ENCODE data around the gene NEK10.

The NEK10 gene

GRCh38 chr3:27224197-27224596 is 145.0 kb downstream of the NEK10 start:
- DNase-seq, result no peak

DNA sequence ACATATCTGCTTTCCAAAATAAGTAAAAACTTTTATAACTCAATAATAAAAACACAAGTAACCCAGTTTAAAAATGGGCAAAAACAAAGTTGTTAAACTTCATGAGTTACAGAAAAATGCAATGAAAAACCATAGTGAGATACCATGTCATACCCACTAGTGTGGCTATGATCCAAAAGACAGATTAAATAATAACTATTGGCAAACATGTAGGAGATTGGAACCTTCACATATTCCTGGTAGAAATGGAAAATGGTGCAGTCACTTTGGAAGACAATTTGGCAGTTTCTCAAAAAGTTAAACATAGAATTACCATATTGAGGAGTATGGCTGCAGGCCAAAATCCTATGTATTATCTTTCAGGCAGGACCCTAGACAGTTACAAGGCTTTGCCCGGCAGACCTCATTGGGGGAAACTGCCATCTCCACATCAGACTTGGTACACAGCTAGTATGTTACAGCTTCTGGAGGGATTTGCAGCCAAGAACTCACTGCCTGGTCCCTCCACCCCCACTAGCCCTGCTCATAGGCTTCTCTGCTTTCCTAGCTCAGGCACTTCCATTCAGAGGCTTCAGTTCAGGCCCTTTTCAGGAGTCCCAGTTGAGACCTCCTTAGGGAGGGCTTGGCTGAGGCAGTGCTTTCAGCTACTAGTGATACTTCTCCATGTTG is 147.8 kb downstream of the NEK10 start:
- DNase-seq, result no peak

GRCh38 chr3:27220166-27220565 is 149.0 kb downstream of the NEK10 start:
- no peak for DNase-seq

GRCh38 chr3:27219127-27219845 is 149.9 kb downstream of the NEK10 start:
- no peak for DNase-seq

GRCh38 chr3:27216955-27217552 is 152.1 kb downstream of the NEK10 start:
- DNase-seq, result no peak

GRCh38 chr3:27216295-27216855 is 152.8 kb downstream of the NEK10 start:
- DNase-seq, result no peak

DNA sequence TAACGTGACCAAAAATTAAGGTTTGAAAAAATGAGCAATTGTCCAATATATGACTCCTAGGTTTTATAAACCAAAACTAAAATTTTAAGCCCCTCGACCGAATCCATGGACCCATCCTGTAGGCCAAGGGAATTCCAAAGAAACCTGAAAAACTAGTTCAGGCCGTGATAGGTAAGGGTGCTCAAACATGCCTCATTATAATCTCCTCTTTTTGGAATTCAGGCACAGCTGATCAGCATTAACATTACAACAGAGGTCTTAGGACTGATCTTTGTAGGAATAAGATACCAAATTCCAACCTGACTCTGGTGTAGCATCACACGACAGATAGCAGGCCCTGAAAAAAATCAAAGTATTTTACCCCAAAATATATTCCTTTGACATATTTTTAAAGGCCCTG is 155.7 kb downstream of the NEK10 start:
- DNase-seq, result no peak

DNA sequence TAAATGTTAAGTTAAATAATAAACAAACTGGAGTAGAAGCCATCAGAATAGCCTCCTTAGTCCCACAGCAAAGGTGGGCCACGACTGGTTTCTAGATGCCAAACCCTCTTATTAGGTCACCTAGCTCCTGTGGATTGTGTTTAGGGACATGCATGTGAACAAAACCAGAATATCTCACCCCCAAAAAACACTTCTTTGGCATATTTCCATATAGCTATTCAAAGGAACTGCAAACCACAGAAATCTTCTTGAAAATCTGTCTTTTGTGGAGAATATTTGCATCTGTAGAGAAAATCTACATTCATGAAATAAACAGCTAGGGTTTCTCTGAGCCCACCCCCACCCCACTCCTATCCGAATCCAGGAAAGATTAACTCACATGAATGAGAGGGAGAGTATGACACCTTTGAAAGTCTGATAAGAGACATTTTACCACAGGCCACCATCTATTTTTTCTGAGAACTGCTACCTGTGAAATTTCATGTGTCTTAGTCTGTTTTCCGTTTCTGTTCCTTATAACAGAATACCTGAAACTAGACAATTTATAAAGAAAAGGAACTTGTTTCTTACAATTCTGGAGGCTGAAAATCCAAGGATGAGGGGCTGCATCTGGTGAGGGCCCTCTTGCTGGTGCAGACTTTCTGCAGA is 159.4 kb downstream of the NEK10 start:
- no peak for DNase-seq

DNA sequence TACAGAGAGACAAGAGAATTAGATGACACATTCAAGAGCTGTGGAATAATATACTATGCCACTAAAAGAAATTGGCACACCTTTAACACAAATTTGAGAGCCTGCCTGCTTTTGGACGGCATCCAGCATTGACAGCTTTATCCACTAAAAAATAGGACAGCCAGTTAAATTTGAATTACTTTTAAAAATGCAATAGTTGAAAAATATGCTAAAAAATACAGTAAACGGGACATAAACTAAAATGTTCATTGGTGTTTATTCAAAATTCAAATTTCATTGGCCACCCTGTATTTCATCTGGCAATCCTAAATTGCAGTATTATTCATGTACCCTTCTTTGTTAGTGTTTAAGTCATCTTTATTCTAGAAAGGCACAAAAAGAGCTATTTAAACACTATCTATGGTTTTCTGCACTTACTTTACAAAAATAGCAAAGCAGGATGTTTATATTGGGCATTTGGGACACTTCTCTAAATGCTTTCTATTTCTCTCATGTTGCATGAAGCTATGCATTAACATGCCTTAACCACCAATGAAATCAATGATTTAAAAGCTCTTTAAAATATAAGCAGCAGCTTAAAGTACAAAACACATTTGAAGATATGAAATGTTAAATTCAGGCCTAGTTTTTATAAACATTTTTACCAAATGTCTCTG is 160.1 kb downstream of the NEK10 start:
- no peak for DNase-seq

- DNase-seq, result no peak
These were observed 166.2 kb downstream of the NEK10 start for GRCh38 chr3:27202959-27203358.

GRCh38 chr3:27201492-27201891 is 167.7 kb downstream of the NEK10 start:
- no peak for DNase-seq

GRCh38 chr3:27200721-27201489 is 168.3 kb downstream of the NEK10 start:
- DNase-seq, result no peak

DNA sequence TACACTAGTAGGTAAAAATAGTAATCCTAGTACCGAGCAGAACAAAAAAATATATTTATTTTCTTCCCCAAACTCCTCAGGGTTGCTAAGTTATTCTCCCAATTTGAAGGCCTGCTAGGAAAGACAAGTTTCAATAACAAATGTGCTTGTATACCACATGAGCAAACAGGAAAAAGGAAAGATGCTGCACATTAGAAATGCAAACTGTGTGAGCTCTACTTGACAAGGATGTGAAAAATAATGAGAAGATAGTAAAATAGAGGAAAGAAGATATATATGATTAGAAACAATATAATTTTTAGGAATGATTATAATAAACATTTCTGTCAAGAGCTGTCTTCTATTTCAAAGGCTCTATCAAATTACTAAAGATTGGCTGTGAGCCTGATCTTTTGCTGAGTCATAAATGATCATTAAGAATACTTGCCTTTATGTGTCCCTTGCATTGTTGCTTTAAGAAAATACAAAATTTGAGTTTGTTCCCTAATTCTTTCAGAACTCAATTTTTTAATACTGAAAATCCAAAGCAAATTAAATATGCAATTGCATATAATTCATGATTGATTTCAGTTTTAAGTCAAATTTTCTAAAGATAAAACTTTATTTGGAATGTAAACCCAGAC is 174.2 kb downstream of the NEK10 start:
- DNase-seq, result no peak

DNA sequence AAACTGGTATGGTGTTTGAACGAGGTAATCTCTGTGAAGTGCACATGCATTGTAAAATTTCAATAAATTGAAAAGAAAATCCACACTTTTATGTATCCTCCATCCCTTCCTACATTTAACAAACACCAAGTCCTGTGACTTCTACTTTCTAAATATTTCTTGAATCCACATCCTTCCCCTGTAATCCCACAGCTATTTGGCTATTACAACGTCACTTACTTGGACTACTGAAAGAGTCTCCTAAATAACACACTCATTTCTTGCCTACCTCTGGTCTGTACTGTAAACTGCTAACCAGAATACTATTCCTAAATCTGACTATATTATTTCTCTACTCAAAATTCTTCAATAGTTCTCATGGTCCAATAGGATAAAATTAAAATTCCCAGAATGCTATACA is 176.1 kb downstream of the NEK10 start:
- DNase-seq, result no peak

DNA sequence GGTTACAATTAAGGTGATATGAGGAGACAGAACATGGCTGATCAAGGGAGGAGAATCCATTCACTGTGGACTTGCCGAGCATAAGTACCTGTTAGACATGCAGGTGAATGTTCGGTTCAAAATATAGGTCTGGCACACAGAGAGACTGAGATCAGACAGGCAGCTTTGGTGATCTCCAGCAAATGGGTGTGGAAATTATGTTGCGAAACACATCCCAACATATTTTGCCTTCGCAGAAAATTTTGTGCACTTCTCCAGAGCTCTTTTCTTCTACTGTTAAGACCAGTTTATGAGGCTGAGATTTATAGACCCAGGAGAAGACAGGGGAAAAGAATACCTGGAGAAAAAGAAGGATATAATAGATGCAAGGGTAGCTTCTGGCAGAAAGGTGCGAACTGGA is 183.2 kb downstream of the NEK10 start:
- no peak for DNase-seq

DNA sequence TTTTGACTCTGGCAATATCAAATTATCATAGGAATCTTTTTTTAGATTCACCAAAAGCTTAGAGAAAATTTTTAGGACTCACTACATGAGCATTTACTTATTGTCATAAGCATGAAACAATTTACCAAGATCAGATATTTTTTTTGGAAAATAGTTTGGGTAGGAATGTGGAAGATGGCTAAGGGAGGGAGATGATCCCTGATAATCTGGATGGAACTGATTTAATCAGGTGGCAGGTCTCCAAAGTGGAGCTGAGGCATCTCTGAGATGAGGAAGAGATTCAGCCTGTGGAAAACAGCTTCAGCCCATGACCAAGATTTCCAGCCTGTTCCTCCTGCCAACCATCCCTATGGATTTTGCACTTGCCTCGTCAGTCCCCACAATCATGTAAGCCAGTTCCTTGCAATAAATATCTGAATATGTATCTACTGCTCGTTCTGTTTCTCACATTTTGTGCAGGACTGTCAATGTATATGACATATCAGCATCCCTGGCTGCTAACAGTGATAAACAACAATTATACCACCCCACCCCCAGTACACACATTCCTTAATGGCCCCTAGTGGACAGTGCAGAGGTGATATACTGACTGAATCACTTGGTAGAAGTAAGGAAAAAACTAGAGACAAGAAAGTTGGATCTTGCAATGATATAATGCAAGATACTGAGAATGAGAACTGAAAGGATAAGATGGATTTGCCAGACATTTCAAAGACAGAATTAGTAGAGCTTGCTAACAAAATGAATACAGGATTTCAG is 183.8 kb downstream of the NEK10 start:
- no peak for DNase-seq

DNA sequence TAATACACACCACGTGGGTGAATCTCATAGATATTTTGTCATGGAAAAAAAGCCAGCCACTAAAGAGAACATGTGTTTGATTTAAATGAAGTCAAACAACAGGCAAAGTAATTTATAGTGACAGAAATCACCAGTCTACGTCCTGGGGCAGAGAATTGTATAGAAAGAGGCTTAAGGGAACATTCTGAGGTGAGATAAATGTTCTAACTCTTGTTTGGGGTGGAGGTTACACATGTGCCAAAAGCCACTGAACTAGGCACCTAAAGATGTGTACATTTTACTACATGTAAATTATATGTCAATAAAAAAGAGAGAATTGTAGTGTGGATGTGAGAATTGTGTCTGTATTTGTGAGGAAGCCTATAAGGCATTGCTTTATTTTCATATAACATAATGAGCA is 184.9 kb downstream of the NEK10 start:
- DNase-seq, result no peak

GRCh38 chr3:27176256-27176655 is 192.9 kb downstream of the NEK10 start:
- DNase-seq, result no peak

DNA sequence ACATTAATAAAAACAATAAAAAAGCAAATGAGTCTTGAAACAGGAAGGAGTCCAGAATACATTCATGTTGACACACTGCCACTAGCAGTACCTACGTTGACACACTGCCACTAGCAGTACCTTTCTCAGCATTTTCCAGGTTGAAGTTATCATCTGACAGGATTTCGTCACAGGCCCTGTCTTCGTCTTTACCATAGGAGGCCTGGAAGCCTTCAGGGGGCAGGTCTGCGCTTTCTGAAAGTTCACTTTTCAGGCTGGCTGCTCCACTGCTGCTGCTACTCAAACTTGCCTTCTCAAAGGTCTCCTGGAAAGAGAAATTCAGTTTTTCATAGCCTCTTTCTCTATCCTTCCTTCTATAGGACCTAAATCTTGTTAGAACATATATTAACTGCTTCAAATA is 194.7 kb downstream of the NEK10 start:
- DNase-seq, result no peak

DNA sequence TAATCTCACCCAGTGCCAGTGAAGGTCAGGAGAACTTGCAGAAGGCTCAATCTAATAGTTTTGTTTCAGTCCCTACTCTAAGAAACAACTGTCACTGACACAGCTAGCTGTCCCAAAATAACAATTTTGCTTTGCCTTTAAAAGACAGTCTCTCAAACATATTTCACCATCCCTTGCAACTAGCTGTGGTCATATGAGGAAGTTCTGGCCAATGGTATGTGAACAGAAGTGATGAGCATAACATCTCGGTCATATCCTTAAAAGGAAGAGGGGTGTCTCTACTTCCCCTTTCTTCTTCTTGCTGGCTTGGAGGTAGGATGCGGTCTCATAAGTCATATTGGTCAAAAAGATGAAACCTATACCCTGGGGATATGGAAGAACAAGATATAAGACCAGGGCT is 198.1 kb downstream of the NEK10 start:
- DNase-seq, result no peak

GRCh38 chr3:27166888-27167287 is 202.3 kb downstream of the NEK10 start:
- no peak for DNase-seq
